ENCODE measurements around the gene CKB.

Gene CKB

GRCh38 chr14:103520269-103520656, 2.4 kb downstream of the CKB start:
- TF ChIP-seq GATA3 (IDR thresholded peaks at IDR 0.05; ENCODE audit: low read depth, low read length), result no peak
- no peak for TF ChIP-seq GATA2 (IDR thresholded peaks at IDR 0.05; ENCODE audit: low read depth, low read length)

- TF ChIP-seq GATA3 (IDR thresholded peaks at IDR 0.05; ENCODE audit: low read depth, low read length) (no peak), GATA2 (IDR thresholded peaks at IDR 0.05; ENCODE audit: low read depth, low read length) (no peak)
Measured at GRCh38 chr14:103519837-103520212, 2.8 kb downstream of the CKB start.

- TF ChIP-seq GATA3 (IDR thresholded peaks at IDR 0.05; ENCODE audit: low read depth, low read length) (no peak), GATA2 (IDR thresholded peaks at IDR 0.05; ENCODE audit: low read depth, low read length) (no peak)
Measured at GRCh38 chr14:103519043-103519836, 3.4 kb downstream of the CKB start.

GRCh38 chr14:103518422-103519042, 4.1 kb downstream of the CKB start:
- TF ChIP-seq GATA2 (IDR thresholded peaks at IDR 0.05; ENCODE audit: low read depth, low read length) (no peak), GATA3 (IDR thresholded peaks at IDR 0.05; ENCODE audit: low read depth, low read length) (no peak)

GRCh38 chr14:103517721-103518421, 4.8 kb downstream of the CKB start:
- TF ChIP-seq GATA2 (IDR thresholded peaks at IDR 0.05; ENCODE audit: low read depth, low read length) (no peak), GATA3 (IDR thresholded peaks at IDR 0.05; ENCODE audit: low read depth, low read length) (no peak)

GRCh38 chr14:103517174-103517566, 5.5 kb downstream of the CKB start:
- no peak for TF ChIP-seq GATA2 (IDR thresholded peaks at IDR 0.05; ENCODE audit: low read depth, low read length)
- TF ChIP-seq GATA3 (IDR thresholded peaks at IDR 0.05; ENCODE audit: low read depth, low read length), result no peak

GRCh38 chr14:103516426-103517173, 6.0 kb downstream of the CKB start:
- TF ChIP-seq GATA3 (IDR thresholded peaks at IDR 0.05; ENCODE audit: low read depth, low read length), result no peak
- no peak for TF ChIP-seq GATA2 (IDR thresholded peaks at IDR 0.05; ENCODE audit: low read depth, low read length)

- TF ChIP-seq GATA2 (IDR thresholded peaks at IDR 0.05; ENCODE audit: low read depth, low read length), result no peak
- no peak for TF ChIP-seq GATA3 (IDR thresholded peaks at IDR 0.05; ENCODE audit: low read depth, low read length)
Measured at GRCh38 chr14:103514596-103515421, 7.8 kb downstream of the CKB start.

GRCh38 chr14:103512701-103513611, 9.7 kb downstream of the CKB start:
- TF ChIP-seq GATA2 (IDR thresholded peaks at IDR 0.05; ENCODE audit: low read depth, low read length), result no peak

- TF ChIP-seq GATA2 (IDR thresholded peaks at IDR 0.05; ENCODE audit: low read depth, low read length) (no peak), GATA3 (IDR thresholded peaks at IDR 0.05; ENCODE audit: low read depth, low read length) (no peak)
Measured at GRCh38 chr14:103510724-103511693, 11.6 kb downstream of the CKB start.
